ENCODE results near the gene RAB11A.

The RAB11A gene

DNA sequence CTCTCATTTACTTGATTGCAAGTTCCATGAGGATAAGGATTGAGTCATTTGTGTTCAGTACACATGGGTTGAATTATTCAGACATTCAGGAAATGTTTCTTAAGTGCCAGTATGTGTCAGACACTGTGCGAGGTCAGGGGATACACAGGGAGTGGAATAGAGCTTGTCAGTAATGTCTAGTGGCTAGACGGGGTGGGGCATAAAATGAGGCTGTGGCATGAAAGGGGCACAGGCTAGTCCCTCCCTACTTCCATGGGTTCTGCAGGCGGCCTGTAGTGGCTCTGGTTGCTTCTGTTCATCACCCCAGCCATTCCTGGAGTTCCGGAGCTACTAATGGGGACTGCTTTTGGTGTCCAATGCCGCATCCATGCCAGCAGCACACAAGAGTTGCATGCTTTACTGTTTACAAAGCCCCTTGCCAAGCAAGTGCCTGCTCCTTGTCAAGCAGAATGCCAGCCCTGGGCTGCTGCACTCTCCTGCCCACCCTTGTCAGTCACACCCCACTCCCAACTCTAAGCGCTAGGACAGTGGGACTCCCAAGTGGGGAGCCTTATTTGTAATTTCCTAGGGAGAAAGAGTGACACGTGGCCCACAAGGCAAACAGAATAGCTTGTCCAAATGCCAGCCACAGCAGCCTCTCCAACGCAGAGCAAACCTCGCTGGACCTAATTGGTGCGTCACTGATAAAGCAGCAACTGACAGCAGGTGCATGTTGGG lies 70.8 kb downstream of the RAB11A start:
- no peak for DNase-seq (ENCODE audit: low read depth)

DNA sequence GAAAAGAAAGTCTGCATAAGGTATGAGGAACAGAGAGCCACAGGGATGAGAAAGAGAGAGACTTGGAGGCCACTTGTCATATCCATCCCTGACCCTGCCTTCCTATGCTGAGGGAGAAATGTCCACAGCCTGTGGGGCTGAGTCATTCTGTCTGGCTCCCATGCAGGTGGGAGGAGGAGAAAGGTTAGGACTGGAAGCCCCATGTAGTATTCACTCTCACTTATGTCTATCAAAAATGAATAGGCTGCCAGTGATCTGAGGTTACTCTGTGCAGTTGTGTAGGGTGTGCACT lies 71.3 kb downstream of the RAB11A start:
- no peak for DNase-seq (ENCODE audit: low read depth)

Measured in stimulated activated CD8-positive, alpha-beta memory T cell treated with anti-CD3 and anti-CD28 coated beads, Interleukin-12 subunit alpha, Interleukin-12 subunit beta, amount 100 ng/mL, for 4 hours (primary cell).